HCT116 (cell line): ENCODE data around the gene FCN3.

ENCODE experiments used
- EZH2 ChIP-seq: fragments of 200-600 bp; sonication (generic); IDR thresholded peaks from 2 replicates; pipeline ENCODE4 v1.6.1; 2017; ENCODE audit warnings: antibody characterized with exemption, mixed run types
- POLR2A ChIP-seq: IDR thresholded peaks from 2 replicates; pipeline ENCODE4 v1.7.0; 2011; ENCODE audit warnings: borderline replicate concordance; ENCODE audit not compliant: insufficient read depth, insufficient read length; ENCODE audit errors: extremely low read depth
- RAD21 ChIP-seq: IDR thresholded peaks from 2 replicates; pipeline ENCODE4 v1.6.1; 2012; ENCODE audit warnings: low read depth, mild to moderate bottlenecking
- ZFX ChIP-seq: fragments of 450-650 bp; IDR thresholded peaks from 2 replicates; pipeline ENCODE4 v1.6.1; 2017
- TF ChIP-seq, protein P1 (sequence below), 3 experiments: fragments of 200-600 bp in 1 of 3; sonication (generic) in 1 of 3; IDR thresholded peaks in 2 of 3; conservative IDR thresholded peaks in 1 of 3; 2 replicates each; pipeline ENCODE4 v1.5.1; 2012 to 2017; ENCODE audit warnings: low read depth in 2 of 3, low read length in 2 of 3, antibody characterized with exemption in 1 of 3, borderline replicate concordance in 1 of 3, control low read depth in 1 of 3, mild to moderate bottlenecking in 1 of 3, mixed read lengths in 1 of 3, mixed run types in 1 of 3, moderate library complexity in 1 of 3; ENCODE audit not compliant: insufficient read depth in 1 of 3

GRCh38 chr1:27400082-27400962, 25.7 kb upstream of the FCN3 start:
- TF ChIP-seq POLR2A (no peak), ZFX (no peak), RAD21 (no peak), EZH2 (no peak)
- TF ChIP-seq, protein P1, sequence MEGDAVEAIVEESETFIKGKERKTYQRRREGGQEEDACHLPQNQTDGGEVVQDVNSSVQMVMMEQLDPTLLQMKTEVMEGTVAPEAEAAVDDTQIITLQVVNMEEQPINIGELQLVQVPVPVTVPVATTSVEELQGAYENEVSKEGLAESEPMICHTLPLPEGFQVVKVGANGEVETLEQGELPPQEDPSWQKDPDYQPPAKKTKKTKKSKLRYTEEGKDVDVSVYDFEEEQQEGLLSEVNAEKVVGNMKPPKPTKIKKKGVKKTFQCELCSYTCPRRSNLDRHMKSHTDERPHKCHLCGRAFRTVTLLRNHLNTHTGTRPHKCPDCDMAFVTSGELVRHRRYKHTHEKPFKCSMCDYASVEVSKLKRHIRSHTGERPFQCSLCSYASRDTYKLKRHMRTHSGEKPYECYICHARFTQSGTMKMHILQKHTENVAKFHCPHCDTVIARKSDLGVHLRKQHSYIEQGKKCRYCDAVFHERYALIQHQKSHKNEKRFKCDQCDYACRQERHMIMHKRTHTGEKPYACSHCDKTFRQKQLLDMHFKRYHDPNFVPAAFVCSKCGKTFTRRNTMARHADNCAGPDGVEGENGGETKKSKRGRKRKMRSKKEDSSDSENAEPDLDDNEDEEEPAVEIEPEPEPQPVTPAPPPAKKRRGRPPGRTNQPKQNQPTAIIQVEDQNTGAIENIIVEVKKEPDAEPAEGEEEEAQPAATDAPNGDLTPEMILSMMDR (IDR thresholded peaks at IDR 0.05 in 2 of 3, conservative IDR thresholded peaks at IDR 0.05 in 1 of 3; ENCODE audit: borderline replicate concordance in 1 of 3, insufficient read depth in 1 of 3, low read depth in 2 of 3, low read length in 2 of 3): no peak
